Fibroblast of lung (primary cell): ENCODE data around the gene NLE1. TPM values are rescaled to one million over a fixed set of nuclear protein-coding genes. Genes with fewer than 3 reads are reported as not detected.
"Not testable (repeated sequence)": the region's sequence is repeated elsewhere in the genome, so short reads cannot be mapped to it uniquely, and the experiment has no call there.

Experiments used
- DNase-seq, 2 donors: peaks; one replicate each; pipeline versions ENCODE4 v3.0.0 to v3.0.0-alpha.2; 2010; ENCODE audit warnings: low read depth in 2 of 2
- H2AFZ ChIP-seq: 2 replicates; pipeline ENCODE4 v1.5.1; 2012; ENCODE audit warnings: low read length, control low read depth, inconsistent platforms
- H3K27ac ChIP-seq: 2 replicates; pipeline ENCODE4 v1.5.1; 2011; ENCODE audit warnings: low read length, control low read depth; ENCODE audit not compliant: insufficient read depth
- H3K27me3 ChIP-seq: 2 replicates; pipeline ENCODE4 v1.5.1; 2011; ENCODE audit warnings: mild to moderate bottlenecking, low read length; ENCODE audit not compliant: control insufficient read depth, insufficient read depth
- H3K36me3 ChIP-seq: 2 replicates; pipeline ENCODE4 v1.5.1; 2011; ENCODE audit warnings: low read length; ENCODE audit not compliant: control insufficient read depth, insufficient read depth
- H3K4me1 ChIP-seq: 2 replicates; pipeline ENCODE4 v1.5.1; 2011; ENCODE audit warnings: low read length; ENCODE audit not compliant: control insufficient read depth, insufficient read depth; ENCODE audit errors: extremely low read depth
- H3K4me2 ChIP-seq: 2 replicates; pipeline ENCODE4 v1.5.1; 2011; ENCODE audit warnings: low read length, control low read depth; ENCODE audit not compliant: insufficient read depth; ENCODE audit errors: extremely low read depth
- H3K4me3 ChIP-seq, 4 experiments: fragments of 200-600 bp in 1 of 4; sonication (generic) in 1 of 4; replicated peaks in 1 of 4; 2 replicates each; pipeline ENCODE4 v1.5.1; 2011 to 2016; ENCODE audit warnings: low read length in 4 of 4, low read depth in 3 of 4, mild to moderate bottlenecking in 3 of 4, control low read depth in 2 of 4, inconsistent platforms in 1 of 4, mixed read lengths in 1 of 4; ENCODE audit not compliant: insufficient read depth in 1 of 4; ENCODE audit errors: control extremely low read depth in 1 of 4
- H3K79me2 ChIP-seq: 2 replicates; pipeline ENCODE4 v1.5.1; 2012; ENCODE audit warnings: mild to moderate bottlenecking, low read length, inconsistent platforms; ENCODE audit not compliant: control insufficient read depth, insufficient read depth
- H3K9ac ChIP-seq: 2 replicates; pipeline ENCODE4 v1.5.1; 2011; ENCODE audit warnings: mild to moderate bottlenecking, low read length, control low read depth; ENCODE audit not compliant: insufficient read depth
- H3K9me3 ChIP-seq: 2 replicates; pipeline ENCODE4 v1.5.1; 2012; ENCODE audit warnings: low read depth, low read length; ENCODE audit not compliant: control insufficient read depth, insufficient read depth
- H4K20me1 ChIP-seq: 2 replicates; pipeline ENCODE4 v1.5.1; 2011; ENCODE audit warnings: low read length; ENCODE audit not compliant: control insufficient read depth, insufficient read depth; ENCODE audit errors: extremely low read depth
- CTCF ChIP-seq, 2 donors: IDR thresholded peaks in 1 of 2; conservative IDR thresholded peaks in 1 of 2; 1 replicate in 1 of 2; 2 replicates in 1 of 2; pipeline ENCODE4 v1.5.1; 2011 to 2012; ENCODE audit warnings: low read length in 2 of 2, control low read depth in 1 of 2, inconsistent platforms in 1 of 2, low read depth in 1 of 2, mild to moderate bottlenecking in 1 of 2
- EZH2 ChIP-seq: IDR thresholded peaks from 2 replicates; pipeline ENCODE4 v1.5.1; 2012; ENCODE audit warnings: low read length, control low read depth, mild to moderate bottlenecking; ENCODE audit errors: missing control alignments
- polyA plus RNA-seq, 2 donors: library from polyadenylated mRNA; depleted of rRNA in 1 of 2; stranded (reverse) in 1 of 2; unstranded in 1 of 2; fragments of >200 nt; gene quantifications; 2 replicates each; pipeline ENCODE4 v1.2.1, GENCODE V29; 2011 to 2012; ENCODE audit warnings: missing spikeins in 1 of 2
- total RNA-seq: library from RNA; depleted of rRNA; stranded (reverse); fragments of >200 nt; gene quantifications from 2 replicates; pipeline ENCODE4 v1.2.1, GENCODE V29; 2014

NLE1 gene
- total and polyA plus RNA-seq, 2 donors (not counting 1 experiment from before 2014, with no cell fraction given) = 9.4 to 20.5 TPM

- H3K9me3 ChIP-seq = no peaks in the 10 kb centered on the region
- no peak overlapping the region for H2AFZ ChIP-seq
- no peaks in the 10 kb centered on the region for H3K79me2 ChIP-seq
- DNase-seq = no peak
- no peak overlapping the region for H3K4me2 ChIP-seq
- no peak overlapping the region for H3K9ac ChIP-seq
- H3K36me3 ChIP-seq = no peaks in the 10 kb centered on the region
- TF ChIP-seq EZH2 (no peak), CTCF (conservative IDR thresholded peaks at IDR 0.05 in 1 of 2, IDR thresholded peaks at IDR 0.05 in 1 of 2; ENCODE audit: low read depth in 1 of 2, low read length in 2 of 2) (no peak)
- H4K20me1 ChIP-seq = no peaks in the 10 kb centered on the region
- H3K4me3 ChIP-seq = no peak overlapping the region
- H3K4me1 ChIP-seq = no peaks in the 10 kb centered on the region
- peaks cover 6% of the 10 kb centered on the region for H3K27me3 ChIP-seq
- no peak overlapping the region for H3K27ac ChIP-seq
Observed at GRCh38 chr17:35155246-35155645, 13.1 kb upstream of the NLE1 start.

GRCh38 chr17:35154196-35155165, 12.4 kb upstream of the NLE1 start:
- H3K36me3 ChIP-seq = no peaks in the 10 kb centered on the region
- no peaks in the 10 kb centered on the region for H3K9me3 ChIP-seq
- H3K4me2 ChIP-seq = no peak overlapping the region
- TF ChIP-seq EZH2 (no peak), CTCF (conservative IDR thresholded peaks at IDR 0.05 in 1 of 2, IDR thresholded peaks at IDR 0.05 in 1 of 2; ENCODE audit: low read depth in 1 of 2, low read length in 2 of 2) (no peak)
- H3K9ac ChIP-seq = no peak overlapping the region
- H3K4me1 ChIP-seq = no peaks in the 10 kb centered on the region
- no peak overlapping the region for H3K27ac ChIP-seq
- H3K4me3 ChIP-seq = no peak overlapping the region
- H2AFZ ChIP-seq = no peak overlapping the region
- H3K79me2 ChIP-seq = no peaks in the 10 kb centered on the region
- no peaks in the 10 kb centered on the region for H4K20me1 ChIP-seq
- H3K27me3 ChIP-seq = peaks cover 11% of the 10 kb centered on the region
- no peak for DNase-seq

GRCh38 chr17:35152421-35153140, 10.5 kb upstream of the NLE1 start:
- no peak overlapping the region for H2AFZ ChIP-seq
- no peak overlapping the region for H3K4me2 ChIP-seq
- no peaks in the 10 kb centered on the region for H3K36me3 ChIP-seq
- no peaks in the 10 kb centered on the region for H3K9me3 ChIP-seq
- no peak overlapping the region for H3K4me3 ChIP-seq
- no peak for DNase-seq
- no peak overlapping the region for H3K9ac ChIP-seq
- no peaks in the 10 kb centered on the region for H3K79me2 ChIP-seq
- no peaks in the 10 kb centered on the region for H3K4me1 ChIP-seq
- H3K27ac ChIP-seq = no peak overlapping the region
- TF ChIP-seq CTCF (conservative IDR thresholded peaks at IDR 0.05 in 1 of 2, IDR thresholded peaks at IDR 0.05 in 1 of 2; ENCODE audit: low read depth in 1 of 2, low read length in 2 of 2) (no peak), EZH2 (no peak)
- H3K27me3 ChIP-seq = peaks cover 9% of the 10 kb centered on the region
- no peaks in the 10 kb centered on the region for H4K20me1 ChIP-seq

GRCh38 chr17:35151080-35151479, 9.0 kb upstream of the NLE1 start:
- not testable (repeated sequence) for H3K36me3 ChIP-seq, DNase-seq, H3K4me2 ChIP-seq, H3K9me3 ChIP-seq, H3K79me2 ChIP-seq, H3K4me3 ChIP-seq, H4K20me1 ChIP-seq, H3K27ac ChIP-seq, H3K4me1 ChIP-seq, H3K9ac ChIP-seq, H2AFZ ChIP-seq
- peaks cover 17% of the 10 kb centered on the region for H3K27me3 ChIP-seq
